Adrenal gland (tissue), 12 donors: ENCODE results near the gene DGCR6L. TPM values are rescaled to one million over a fixed set of nuclear protein-coding genes. Genes with fewer than 3 reads are reported as not detected.
"Not testable (repeated sequence)": the region's sequence is repeated elsewhere in the genome, so short reads cannot be mapped to it uniquely, and the experiment has no call there.

ENCODE experiments used
- DNase-seq, 7 donors: peaks; one replicate each; pipeline ENCODE4 v3.0.0-alpha.2; 2019 to 2020
- H3K27ac ChIP-seq, 5 donors: fragments of 200-600 bp; sonication (generic) in 4 of 5; 1 replicate in 3 of 5; 2 replicates in 2 of 5; pipeline versions ENCODE4 v1.5.1 to v1.8.0; 2016 to 2020; ENCODE audit warnings: mild to moderate bottlenecking in 1 of 5
- H3K27me3 ChIP-seq: fragments of 200-600 bp; 2 replicates; pipeline ENCODE4 v1.8.0; 2021
- H3K36me3 ChIP-seq, 2 donors: fragments of 200-600 bp; replicated peaks in 1 of 2; 1 replicate in 1 of 2; 2 replicates in 1 of 2; pipeline versions ENCODE4 v1.5.1 to v1.8.0; 2018 to 2022
- H3K4me1 ChIP-seq, 2 donors: fragments of 200-600 bp; replicated peaks in 1 of 2; 1 replicate in 1 of 2; 2 replicates in 1 of 2; pipeline versions ENCODE4 v1.5.1 to v1.8.0; 2018 to 2021
- H3K4me3 ChIP-seq, 4 donors: fragments of 200-600 bp; sonication (generic) in 3 of 4; one replicate each; pipeline ENCODE4 v1.5.1; 2016 to 2018
- H3K9me3 ChIP-seq, 3 donors: fragments of 200-600 bp; sonication (generic) in 1 of 3; replicated peaks in 1 of 3; 1 replicate in 2 of 3; 2 replicates in 1 of 3; pipeline versions ENCODE4 v1.5.1 to v1.8.0; 2016 to 2021
- CTCF ChIP-seq, 6 experiments: fragments of 450-650 bp in 4 of 6; fragments of 200-600 bp in 2 of 6; sonication (generic) in 1 of 6; IDR thresholded peaks; 1 replicate in 5 of 6; 2 replicates in 1 of 6; pipeline versions ENCODE4 v1.5.1 to v1.8.0; 2016 to 2021; ENCODE audit warnings: antibody characterized with exemption in 6 of 6, mild to moderate bottlenecking in 2 of 6, moderate library complexity in 1 of 6
- POLR2A ChIP-seq, 2 donors: fragments of 450-650 bp; IDR thresholded peaks; one replicate each; pipeline ENCODE4 v1.6.1; 2017; ENCODE audit warnings: antibody characterized with exemption in 2 of 2, mild to moderate bottlenecking in 2 of 2, moderate library complexity in 1 of 2
- WGBS, 4 donors: extraction: QIAGEN DNeasy Blood & Tissue Kit in 2 of 4; methylation state at CpG; one replicate each; pipeline versions ENCODE4 v1.1.5 to v1.1.7; 2013 to 2017; 5-methylcytosine and 5-hydroxymethylcytosine counted together
- intact Hi-C, 2 donors: fragments of 100-400 bp; cut with DNase I; formaldehyde crosslinking; loops; one replicate each; pipeline versions ENCODE4 v1.14.1 to v1.15.0; 2022 to 2023
- polyA plus RNA-seq, 3 donors: library from polyadenylated mRNA; stranded (reverse); fragments of 200-250 nt in 2 of 3; fragments of 350-450 nt in 1 of 3; fragmentation: Illumina TruSeq in 1 of 3; extraction: RNeasy Lipid Tissue Mini Kit (QIAGEN cat#74804) in 1 of 3; gene quantifications; one replicate each; pipeline ENCODE4 v1.2.3, GENCODE V29; 2013 to 2014
- total RNA-seq, 9 donors: library from RNA; depleted of rRNA in 4 of 9; stranded (reverse); fragments of >200 nt in 4 of 9; fragments of 120-200 nt in 1 of 9; fragmentation: NEBNext Ultra II Directional in 1 of 9; extraction: Animal tissue kit (Norgen Biotek cat#: 25700) in 1 of 9; gene quantifications; one replicate each; pipeline versions ENCODE4 v1.1.0 to v1.2.4, GENCODE V29; 2013 to 2023
- donor health status: healthy with polysubstance abuse.
- donor health status: Bipolar disorder and iron deficiency.
- donor health status: DM: yes; HTN: yes; CAD: no.
- donor health status: DM: no; HTN: no; CAD: no.
- donor health status: DM: no; HTN: no; CAD: no.
- donor health status: DM: yes; HTN: yes; CAD: no.

Gene DGCR6L
- total and polyA plus RNA-seq, 12 donors = 12.1 to 159 (median 74.1) TPM

GRCh38 chr22:20272700-20273099 lies 47.2 kb downstream of the DGCR6L start:
- WGBS, 4 donors = 86 to 100% (median 89%) methylated on average over 3 to 13 of the region's 13 CpGs; no CpG with 5 or more reads in 1 of the 4 donors
- intact Hi-C loops = loop anchor here in 1 of 2 donors (5.0 kb wide), 1 partner anchor 115 kb away; no protein-coding TSS in a partner anchor

GRCh38 chr22:20272174-20272573 lies 47.7 kb downstream of the DGCR6L start:
- peaks cover 6 to 7% of the 10 kb centered on the region in 2 donors for H3K4me1 ChIP-seq
- H3K27me3 ChIP-seq = no peaks in the 10 kb centered on the region
- 83 to 97% (median 95%) methylated on average over 1 to 9 of the region's 9 CpGs for WGBS, 4 donors
- TF ChIP-seq POLR2A (IDR thresholded peaks at IDR 0.05) (no peak), CTCF (IDR thresholded peaks at IDR 0.05) (no peak)
- no peak overlapping the region for H3K4me3 ChIP-seq
- H3K27ac ChIP-seq = no peak overlapping the region
- H3K36me3 ChIP-seq = no peaks in the 10 kb centered on the region
- intact Hi-C loops = loop anchor here in 1 of 2 donors (5.0 kb wide), 1 partner anchor 115 kb away; no protein-coding TSS in a partner anchor
- no peak for DNase-seq
- no peaks in the 10 kb centered on the region for H3K9me3 ChIP-seq

More at GRCh38 chr22:20272700-20273099, 47.2 kb downstream of the DGCR6L start:
- H3K4me1 ChIP-seq = peaks cover 1 to 2% of the 10 kb centered on the region in 2 donors
- H3K27ac ChIP-seq = no peak overlapping the region
- no peaks in the 10 kb centered on the region for H3K36me3 ChIP-seq
- H3K27me3 ChIP-seq = no peaks in the 10 kb centered on the region
- no peaks in the 10 kb centered on the region for H3K9me3 ChIP-seq
- TF ChIP-seq POLR2A (IDR thresholded peaks at IDR 0.05) (no peak), CTCF (IDR thresholded peaks at IDR 0.05) (no peak)
- no peak for DNase-seq
- no peak overlapping the region for H3K4me3 ChIP-seq

- 30 to 61% (median 55%) methylated on average over 6 to 13 of the region's 14 CpGs for WGBS, 4 donors
Observed at GRCh38 chr22:20271114-20271994, 48.5 kb downstream of the DGCR6L start.

GRCh38 chr22:20270190-20271113 lies 49.4 kb downstream of the DGCR6L start:
- peak in 4 of 7 donors; percentile 52 to 70 (median 58) for DNase-seq
- H3K9me3 ChIP-seq, H3K4me3 ChIP-seq, H3K4me1 ChIP-seq, H3K36me3 ChIP-seq, H3K27me3 ChIP-seq: not testable (repeated sequence)
- 66 to 85% (median 82%) methylated on average over 6 to 23 of the region's 23 CpGs for WGBS, 4 donors
- intact Hi-C loops = loop anchor here in 1 of 2 donors (5.0 kb wide), 1 partner anchor 113 kb away; no protein-coding TSS in a partner anchor
- H3K27ac ChIP-seq = peak overlapping the region in 1 of 5 donors; percentile 29

More at GRCh38 chr22:20271114-20271994, 48.5 kb downstream of the DGCR6L start:
- Histone ChIP-seq H3K4me3 (no peak overlapping the region), H3K4me1 (peaks cover 7 to 8% of the 10 kb centered on the region in 2 donors), H3K27me3 (no peaks in the 10 kb centered on the region), H3K9me3 (no peaks in the 10 kb centered on the region), H3K36me3 (no peaks in the 10 kb centered on the region), H3K27ac (peak overlapping the region in 1 of 5 donors; percentile 29)
- TF ChIP-seq POLR2A (IDR thresholded peaks at IDR 0.05) (no peak), CTCF (IDR thresholded peaks at IDR 0.05) (no peak)
- DNase-seq = peak; percentile 59 to 91 (median 71)
- intact Hi-C loops = loop anchor here in 1 of 2 donors (5.0 kb wide), 1 partner anchor 114 kb away; no protein-coding TSS in a partner anchor

- H3K27me3 ChIP-seq, H3K4me3 ChIP-seq, H3K9me3 ChIP-seq, H3K4me1 ChIP-seq, H3K36me3 ChIP-seq, H3K27ac ChIP-seq, DNase-seq: not testable (repeated sequence)
- intact Hi-C loops = loop anchor here in 1 of 2 donors (5.0 kb wide), 1 partner anchor 112 kb away; no protein-coding TSS in a partner anchor
- WGBS, 4 donors = 53 to 87% (median 77%) methylated on average over 5 to 8 of the region's 8 CpGs; no CpG with 5 or more reads in 1 of the 4 donors
Observed at GRCh38 chr22:20269673-20270072, 50.2 kb downstream of the DGCR6L start.

- H3K36me3 ChIP-seq, H3K4me1 ChIP-seq, H3K9me3 ChIP-seq, H3K27me3 ChIP-seq, H3K27ac ChIP-seq, intact Hi-C loops, H3K4me3 ChIP-seq, DNase-seq: not testable (repeated sequence)
- WGBS, 4 donors = 75 to 92% (median 80%) methylated on average over 2 to 4 of the region's 4 CpGs
Observed at GRCh38 chr22:20269201-20269600, 50.7 kb downstream of the DGCR6L start.
